H1 (cell line): ENCODE data around the gene RPL37A. TPM values are rescaled to one million over a fixed set of nuclear protein-coding genes. Genes with fewer than 3 reads are reported as not detected.

ENCODE experiments used
- RNF2 ChIP-seq: fragments of 200-900, 300-1000 bp; sonication (generic); IDR thresholded peaks from 2 replicates; pipeline ENCODE4 v1.7.1; 2016; ENCODE audit warnings: borderline replicate concordance, low read depth, mild to moderate bottlenecking, antibody characterized with exemption, low read length; ENCODE audit not compliant: poor library complexity, severe bottlenecking; ENCODE audit errors: missing control alignments
- TAF1 ChIP-seq: IDR thresholded peaks from 2 replicates; pipeline ENCODE4 v1.6.1; 2011; ENCODE audit warnings: mild to moderate bottlenecking, low read depth, low read length
- polyA plus RNA-seq, 7 experiments: library from polyadenylated mRNA; depleted of rRNA in 3 of 7; stranded (reverse) in 5 of 7; unstranded in 2 of 7; fragments of >200 nt in 5 of 7; fragments of 200-250 nt in 2 of 7; gene quantifications; 1 replicate in 5 of 7; 2 replicates in 1 of 7; 4 replicates in 1 of 7; pipeline versions ENCODE4 v1.2.1 to v1.2.3, GENCODE V29; 2011 to 2013; ENCODE audit warnings: missing spikeins in 2 of 7, mixed read lengths in 2 of 7
- total RNA-seq: library from RNA; stranded (reverse); fragmentation: NEBNext Ultra II Directional; extraction: Animal tissue kit (Norgen Biotek cat#: 25700); gene quantifications from 2 replicates; pipeline ENCODE4 v1.2.1, GENCODE V29; 2021

Gene RPL37A
- total and polyA plus RNA-seq, 2 of the 8 experiments (the other 6 are each of a cell fraction or from before 2014, with no cell fraction given) = 1,737 to 3,180 TPM

DNA sequence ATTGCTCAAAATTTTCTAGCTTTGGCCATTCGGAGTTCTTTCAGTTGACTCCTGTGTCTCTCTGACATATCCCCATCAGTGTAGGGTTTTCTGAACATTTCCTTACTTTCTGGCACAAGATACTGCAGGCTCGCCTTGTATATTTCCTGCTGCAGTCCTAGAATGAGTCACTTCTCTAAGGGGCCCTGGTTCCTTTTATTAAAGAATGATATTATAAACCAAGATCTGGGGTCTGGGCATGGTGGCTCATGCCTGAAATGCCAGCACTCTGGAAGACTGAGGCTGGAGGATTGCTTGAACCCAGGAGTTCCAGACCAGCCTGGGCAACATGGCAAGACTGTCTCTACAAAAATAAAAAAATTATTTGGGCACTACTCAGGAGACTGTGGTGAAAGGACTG is 3.0 kb upstream of the RPL37A start (continued):
- TF ChIP-seq RNF2 = no peak
- no peak for TF ChIP-seq TAF1
- TF ChIP-seq, all 59 proteins: peak for 0
